ENCODE data around the gene EIF4ENIF1. TPM values are rescaled to one million over a fixed set of nuclear protein-coding genes. Genes with fewer than 3 reads are reported as not detected.

Gene EIF4ENIF1
- total RNA-seq, 1 donor from 2014 or later: 24.6 TPM

DNA sequence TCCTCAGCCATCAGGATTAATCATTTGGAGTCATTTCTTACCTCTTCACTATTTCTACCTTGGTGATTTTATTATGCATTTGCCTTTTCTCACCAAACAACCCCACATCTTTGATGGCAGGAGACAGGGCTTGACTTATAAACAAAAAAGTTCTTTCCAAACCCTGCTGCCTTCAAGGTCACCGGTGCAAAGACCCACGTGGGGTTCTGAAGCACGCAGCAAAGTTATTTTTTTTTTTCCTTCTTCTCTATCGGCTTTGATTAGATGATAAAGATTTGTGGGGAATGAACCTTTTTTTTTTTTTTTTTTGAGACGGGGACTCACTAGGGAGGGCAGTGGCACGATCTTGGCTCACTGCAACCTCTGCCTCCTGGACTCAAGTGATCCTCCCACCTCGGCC, 46.1 kb downstream of the EIF4ENIF1 start:
- H3K4me1 ChIP-seq: peaks cover 5% of the 10 kb centered on the region
- H3K27me3 ChIP-seq: no peaks in the 10 kb centered on the region
- no peaks in the 10 kb centered on the region for H3K9me3 ChIP-seq
- H3K27ac ChIP-seq: no peak overlapping the region
- peaks cover 0 to 93% of the 10 kb centered on the region in 2 donors for H3K36me3 ChIP-seq
- TF ChIP-seq POLR2A (IDR thresholded peaks at IDR 0.05): no peak
- no peak for TF ChIP-seq POLR2AphosphoS5 (IDR thresholded peaks at IDR 0.05; ENCODE audit: insufficient read depth in 1 of 2, low read depth in 1 of 2)
- TF ChIP-seq, protein P1, sequence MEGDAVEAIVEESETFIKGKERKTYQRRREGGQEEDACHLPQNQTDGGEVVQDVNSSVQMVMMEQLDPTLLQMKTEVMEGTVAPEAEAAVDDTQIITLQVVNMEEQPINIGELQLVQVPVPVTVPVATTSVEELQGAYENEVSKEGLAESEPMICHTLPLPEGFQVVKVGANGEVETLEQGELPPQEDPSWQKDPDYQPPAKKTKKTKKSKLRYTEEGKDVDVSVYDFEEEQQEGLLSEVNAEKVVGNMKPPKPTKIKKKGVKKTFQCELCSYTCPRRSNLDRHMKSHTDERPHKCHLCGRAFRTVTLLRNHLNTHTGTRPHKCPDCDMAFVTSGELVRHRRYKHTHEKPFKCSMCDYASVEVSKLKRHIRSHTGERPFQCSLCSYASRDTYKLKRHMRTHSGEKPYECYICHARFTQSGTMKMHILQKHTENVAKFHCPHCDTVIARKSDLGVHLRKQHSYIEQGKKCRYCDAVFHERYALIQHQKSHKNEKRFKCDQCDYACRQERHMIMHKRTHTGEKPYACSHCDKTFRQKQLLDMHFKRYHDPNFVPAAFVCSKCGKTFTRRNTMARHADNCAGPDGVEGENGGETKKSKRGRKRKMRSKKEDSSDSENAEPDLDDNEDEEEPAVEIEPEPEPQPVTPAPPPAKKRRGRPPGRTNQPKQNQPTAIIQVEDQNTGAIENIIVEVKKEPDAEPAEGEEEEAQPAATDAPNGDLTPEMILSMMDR (IDR thresholded peaks at IDR 0.05): no peak
- no peak for DNase-seq (ENCODE audit: extremely low spot score in 2 of 2)
- no peak overlapping the region for H3K4me3 ChIP-seq
- intact Hi-C loops (cut with DNase I): no loop called here

DNA sequence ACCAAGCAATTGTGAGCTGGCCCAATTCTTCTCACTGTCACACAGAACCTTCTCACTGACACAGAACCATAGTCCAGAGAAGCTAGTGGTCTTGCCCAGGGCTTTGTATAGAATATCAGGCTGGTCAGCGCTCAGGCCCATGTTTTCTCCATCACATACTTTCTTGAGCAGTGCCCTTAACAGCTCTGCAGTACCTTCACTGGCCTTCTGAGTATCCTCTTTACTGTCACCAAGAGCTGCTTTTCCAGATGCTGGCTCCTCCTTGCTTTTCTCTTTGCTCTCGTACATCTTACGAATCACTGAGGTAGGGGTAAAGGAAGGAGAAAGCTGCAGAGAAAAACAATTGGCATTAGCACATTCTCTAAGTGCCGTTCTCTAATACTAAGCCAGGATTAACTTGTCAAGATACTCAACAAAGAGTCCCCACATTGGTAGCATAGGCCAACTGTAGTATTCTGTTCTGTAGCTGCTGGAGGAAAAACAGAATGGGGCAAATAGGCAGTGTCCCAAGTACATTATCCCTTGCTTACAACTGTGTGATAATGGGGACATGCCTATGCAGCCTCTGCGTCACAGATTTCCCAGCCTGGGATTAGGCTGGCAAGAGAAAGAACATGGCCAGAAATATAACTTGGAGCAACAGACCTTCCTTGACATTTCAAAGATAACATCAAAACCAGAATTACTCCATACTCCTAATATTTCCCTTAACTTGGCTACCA, 46.7 kb downstream of the EIF4ENIF1 start:
- TF ChIP-seq POLR2AphosphoS5 (IDR thresholded peaks at IDR 0.05; ENCODE audit: insufficient read depth in 1 of 2, low read depth in 1 of 2) (no peak), POLR2A (IDR thresholded peaks at IDR 0.05) (no peak)
- TF ChIP-seq, protein P1 (IDR thresholded peaks at IDR 0.05): no peak
- no peaks in the 10 kb centered on the region for H3K9me3 ChIP-seq
- intact Hi-C loops (cut with DNase I): no loop called here
- peaks cover 5% of the 10 kb centered on the region for H3K4me1 ChIP-seq
- no peaks in the 10 kb centered on the region for H3K27me3 ChIP-seq
- H3K27ac ChIP-seq: no peak overlapping the region
- H3K4me3 ChIP-seq: no peak overlapping the region
- DNase-seq (ENCODE audit: extremely low spot score in 2 of 2): no peak
- peaks cover 0 to 91% of the 10 kb centered on the region in 2 donors for H3K36me3 ChIP-seq

DNA sequence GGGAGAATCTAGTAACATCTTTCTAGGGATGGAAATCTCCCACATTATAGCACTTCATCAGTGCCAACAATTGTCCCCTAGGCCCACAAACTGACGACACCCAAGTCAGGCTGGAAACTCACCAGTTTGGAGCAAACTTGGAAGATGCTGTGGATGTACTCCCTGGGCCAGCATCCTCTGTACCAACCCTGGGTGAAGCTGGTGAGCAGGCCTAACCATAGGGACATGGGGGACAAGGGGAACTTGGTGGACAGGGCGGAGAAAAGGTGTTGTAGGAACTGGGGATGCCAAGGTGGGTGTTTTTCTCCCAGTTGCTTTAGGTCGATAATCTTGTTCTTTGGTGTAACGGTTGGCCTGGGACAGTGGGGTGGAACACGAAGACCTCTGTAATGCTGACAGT, 48.0 kb downstream of the EIF4ENIF1 start:
- DNase-seq (ENCODE audit: extremely low spot score in 2 of 2): no peak
- Histone ChIP-seq H3K36me3 (peaks cover 0 to 85% of the 10 kb centered on the region in 2 donors), H3K4me3 (no peak overlapping the region), H3K27me3 (no peaks in the 10 kb centered on the region), H3K4me1 (peaks cover 12% of the 10 kb centered on the region), H3K9me3 (no peaks in the 10 kb centered on the region), H3K27ac (no peak overlapping the region)
- intact Hi-C loops (cut with DNase I): no loop called here
- TF ChIP-seq POLR2A (IDR thresholded peaks at IDR 0.05) (no peak), POLR2AphosphoS5 (IDR thresholded peaks at IDR 0.05; ENCODE audit: insufficient read depth in 1 of 2, low read depth in 1 of 2) (no peak)
- TF ChIP-seq, protein P1 (IDR thresholded peaks at IDR 0.05): no peak

DNA sequence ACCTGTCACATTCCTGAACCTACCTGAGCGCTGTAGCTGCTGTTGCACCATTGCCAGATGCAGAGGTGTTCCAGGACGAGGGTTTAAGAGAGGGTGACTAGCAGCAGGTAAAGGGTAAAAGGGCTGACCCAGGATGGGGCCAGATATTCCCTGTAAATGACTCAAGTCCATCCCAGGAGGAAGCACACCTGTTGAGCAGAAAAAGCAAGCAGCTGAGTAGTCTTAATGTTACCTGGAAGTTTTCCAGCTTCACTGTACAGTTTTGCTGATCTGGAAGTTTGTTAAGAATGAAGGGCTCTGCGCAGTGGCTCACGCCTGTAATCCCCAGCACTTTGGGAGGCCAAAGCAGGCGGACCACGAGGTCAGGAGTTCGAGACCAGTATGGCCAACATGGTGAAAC, 49.0 kb downstream of the EIF4ENIF1 start:
- no peaks in the 10 kb centered on the region for H3K9me3 ChIP-seq
- no peak overlapping the region for H3K27ac ChIP-seq
- H3K4me1 ChIP-seq: peaks cover 21% of the 10 kb centered on the region
- no peak for TF ChIP-seq POLR2AphosphoS5 (IDR thresholded peaks at IDR 0.05; ENCODE audit: insufficient read depth in 1 of 2, low read depth in 1 of 2)
- TF ChIP-seq, protein P1 (IDR thresholded peaks at IDR 0.05): no peak
- peaks cover 0 to 87% of the 10 kb centered on the region in 2 donors for H3K36me3 ChIP-seq
- no peaks in the 10 kb centered on the region for H3K27me3 ChIP-seq
- H3K4me3 ChIP-seq: no peak overlapping the region
- intact Hi-C loops (cut with DNase I): no loop called here
- no peak for DNase-seq (ENCODE audit: extremely low spot score in 2 of 2)

DNA sequence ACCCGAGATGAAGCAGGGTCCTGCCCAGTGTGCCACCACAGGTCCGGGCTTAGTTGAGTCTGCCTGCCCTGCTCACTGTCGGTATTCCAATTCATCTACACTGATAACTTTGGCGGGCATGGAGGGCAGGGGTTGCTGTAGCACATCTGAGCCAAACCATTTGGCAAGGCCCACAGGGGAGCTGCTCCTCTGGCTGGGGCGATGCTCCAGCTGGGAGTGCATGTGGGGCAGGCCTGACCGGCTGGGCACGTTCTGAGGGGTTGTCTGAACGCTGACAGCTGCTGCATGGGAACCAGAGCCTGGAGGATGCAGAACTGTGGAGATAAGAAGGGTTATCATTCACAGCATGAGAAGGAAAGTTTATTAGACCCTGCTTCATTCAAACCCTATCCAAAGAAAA, 49.8 kb downstream of the EIF4ENIF1 start:
- H3K4me1 ChIP-seq: peaks cover 21% of the 10 kb centered on the region
- no peaks in the 10 kb centered on the region for H3K27me3 ChIP-seq
- H3K36me3 ChIP-seq: peaks cover 0 to 87% of the 10 kb centered on the region in 2 donors
- TF ChIP-seq, protein P1 (IDR thresholded peaks at IDR 0.05): no peak
- TF ChIP-seq POLR2AphosphoS5 (IDR thresholded peaks at IDR 0.05; ENCODE audit: insufficient read depth in 1 of 2, low read depth in 1 of 2): peak in 1 of 2 donors; percentile 22
- DNase-seq (ENCODE audit: extremely low spot score in 2 of 2): no peak
- intact Hi-C loops (cut with DNase I): no loop called here
- no peaks in the 10 kb centered on the region for H3K9me3 ChIP-seq
- H3K4me3 ChIP-seq: no peak overlapping the region
- no peak overlapping the region for H3K27ac ChIP-seq
